H9 (cell line): Measurements from ENCODE around the gene CPNE2. TPM values are rescaled to one million over a fixed set of nuclear protein-coding genes. Genes with fewer than 3 reads are reported as not detected.

Source experiments
- DNase-seq: peaks from one replicate; pipeline ENCODE4 v3.0.0-alpha.2; 2017
- H2AFZ ChIP-seq: one replicate; pipeline ENCODE4 v1.6.1; 2013; ENCODE audit warnings: mild to moderate bottlenecking, low read length, control low read depth, moderate library complexity
- H2AK5ac ChIP-seq: 2 replicates; pipeline ENCODE4 v1.6.1; 2013; ENCODE audit warnings: low read length, control low read depth, mixed read lengths; ENCODE audit not compliant: insufficient read length
- H2BK120ac ChIP-seq: one replicate; pipeline ENCODE4 v1.6.1; 2013; ENCODE audit warnings: low read depth, mild to moderate bottlenecking, low read length, control low read depth, inconsistent platforms; ENCODE audit not compliant: poor library complexity, severe bottlenecking
- H2BK12ac ChIP-seq: 2 replicates; pipeline ENCODE4 v1.6.1; 2013; ENCODE audit warnings: low read length, control low read depth, mixed read lengths, low read depth; ENCODE audit not compliant: insufficient read length
- H2BK15ac ChIP-seq: 2 replicates; pipeline ENCODE4 v1.6.1; 2013; ENCODE audit warnings: low read depth, low read length, control low read depth
- H2BK20ac ChIP-seq: one replicate; pipeline ENCODE4 v1.6.1; 2013; ENCODE audit warnings: low read depth, mild to moderate bottlenecking, low read length, control low read depth, inconsistent platforms; ENCODE audit not compliant: poor library complexity, severe bottlenecking
- H2BK5ac ChIP-seq: 2 replicates; pipeline ENCODE4 v1.6.1; 2013; ENCODE audit warnings: low read length, control low read depth, mixed read lengths; ENCODE audit not compliant: insufficient read length
- H3K14ac ChIP-seq: 2 replicates; pipeline ENCODE4 v1.6.1; 2013; ENCODE audit warnings: low read length, control low read depth; ENCODE audit not compliant: insufficient read depth
- H3K18ac ChIP-seq: 2 replicates; pipeline ENCODE4 v1.6.1; 2013; ENCODE audit warnings: low read depth, mild to moderate bottlenecking, mixed read lengths, low read length, control low read depth; ENCODE audit not compliant: insufficient read length
- H3K23ac ChIP-seq: 2 replicates; pipeline ENCODE4 v1.6.1; 2013; ENCODE audit warnings: low read length, control low read depth, mixed read lengths, low read depth; ENCODE audit not compliant: insufficient read length
- H3K23me2 ChIP-seq: 2 replicates; pipeline ENCODE4 v1.6.1; 2013; ENCODE audit warnings: low read depth, mild to moderate bottlenecking, mixed read lengths, low read length, control low read depth; ENCODE audit not compliant: insufficient read length, poor library complexity, severe bottlenecking
- H3K27ac ChIP-seq: 2 replicates; pipeline ENCODE4 v1.5.1; 2013; ENCODE audit warnings: low read length, control low read depth, mixed read lengths, low read depth; ENCODE audit not compliant: insufficient read length
- H3K27me3 ChIP-seq: 2 replicates; pipeline ENCODE4 v1.6.1; 2013; ENCODE audit warnings: low read length, control low read depth, inconsistent platforms; ENCODE audit not compliant: insufficient read depth
- H3K4ac ChIP-seq: 2 replicates; pipeline ENCODE4 v1.6.1; 2013; ENCODE audit warnings: low read depth, mild to moderate bottlenecking, control low read depth, inconsistent platforms, low read length, moderate library complexity
- H3K4me1 ChIP-seq: 2 replicates; pipeline ENCODE4 v1.6.1; 2013; ENCODE audit warnings: low read length, control low read depth, inconsistent platforms; ENCODE audit not compliant: insufficient read depth
- H3K4me2 ChIP-seq: 2 replicates; pipeline ENCODE4 v1.6.1; 2013; ENCODE audit warnings: low read length, control low read depth, mixed read lengths; ENCODE audit not compliant: insufficient read length, insufficient read depth
- H3K56ac ChIP-seq: 2 replicates; pipeline ENCODE4 v1.6.1; 2013; ENCODE audit warnings: low read depth, mild to moderate bottlenecking, mixed read lengths, low read length, control low read depth; ENCODE audit not compliant: insufficient read length
- H3K79me1 ChIP-seq: 2 replicates; pipeline ENCODE4 v1.6.1; 2013; ENCODE audit warnings: low read depth, mild to moderate bottlenecking, moderate library complexity, low read length, control low read depth, inconsistent platforms; ENCODE audit not compliant: insufficient read depth, poor library complexity, severe bottlenecking
- H3K79me2 ChIP-seq: 2 replicates; pipeline ENCODE4 v1.6.1; 2013; ENCODE audit warnings: low read length, control low read depth, inconsistent platforms; ENCODE audit not compliant: insufficient read depth
- H3K9ac ChIP-seq: 2 replicates; pipeline ENCODE4 v1.6.1; 2013; ENCODE audit warnings: low read length, control low read depth, mixed read lengths; ENCODE audit not compliant: insufficient read length; ENCODE audit errors: extremely low read depth
- H3K9me3 ChIP-seq: one replicate; pipeline ENCODE4 v1.6.1; 2013; ENCODE audit warnings: low read depth, low read length, inconsistent platforms; ENCODE audit not compliant: control insufficient read depth
- H3T11ph ChIP-seq: one replicate; pipeline ENCODE4 v1.6.1; 2013; ENCODE audit warnings: mild to moderate bottlenecking, low read length, control low read depth, inconsistent platforms
- H4K20me1 ChIP-seq: one replicate; pipeline ENCODE4 v1.6.1; 2013; ENCODE audit not compliant: control insufficient read depth, insufficient read length, insufficient read depth
- H4K5ac ChIP-seq: 2 replicates; pipeline ENCODE4 v1.6.1; 2013; ENCODE audit warnings: low read depth, mild to moderate bottlenecking, mixed read lengths, low read length, control low read depth; ENCODE audit not compliant: insufficient read length
- H4K8ac ChIP-seq: replicated peaks from 2 replicates; pipeline ENCODE4 v1.6.1; 2013; ENCODE audit warnings: low read length, control low read depth, mixed read lengths, low read depth; ENCODE audit not compliant: insufficient read length
- H4K91ac ChIP-seq: 2 replicates; pipeline ENCODE4 v1.6.1; 2013; ENCODE audit warnings: low read depth, mild to moderate bottlenecking, moderate library complexity, mixed read lengths, low read length, control low read depth; ENCODE audit not compliant: insufficient read length
- H3K27ac Mint-ChIP-seq, 3 experiments: 2 replicates in 2 of 3; 3 replicates in 1 of 3; pipeline ENCODE4 v1.8.0; 2020 to 2021; ENCODE audit warnings: mixed read lengths in 3 of 3, mild to moderate bottlenecking in 1 of 3, moderate library complexity in 1 of 3
- H3K27me3 Mint-ChIP-seq: 2 replicates; pipeline ENCODE4 v1.8.0; 2021; ENCODE audit warnings: low read depth, mild to moderate bottlenecking, moderate library complexity, mixed read lengths
- H3K36me3 Mint-ChIP-seq, 3 experiments: 2 replicates in 2 of 3; 3 replicates in 1 of 3; pipeline ENCODE4 v1.8.0; 2020 to 2021; ENCODE audit warnings: low read depth in 3 of 3, mixed read lengths in 3 of 3; ENCODE audit not compliant: insufficient read depth in 1 of 3
- H3K4me1 Mint-ChIP-seq, 2 experiments: 2 replicates each; pipeline ENCODE4 v1.8.0; 2020; ENCODE audit warnings: mixed read lengths in 2 of 2
- H3K4me3 Mint-ChIP-seq, 2 experiments: 2 replicates in 1 of 2; 3 replicates in 1 of 2; pipeline ENCODE4 v1.8.0; 2020 to 2021; ENCODE audit warnings: mild to moderate bottlenecking in 2 of 2, mixed read lengths in 2 of 2, moderate library complexity in 1 of 2
- H3K9me3 Mint-ChIP-seq, 2 experiments: 2 replicates in 1 of 2; 3 replicates in 1 of 2; pipeline ENCODE4 v1.8.0; 2020; ENCODE audit warnings: mild to moderate bottlenecking in 2 of 2, mixed read lengths in 2 of 2, moderate library complexity in 1 of 2
- WGBS: extraction: QIAGEN DNeasy Blood & Tissue Kit; methylation state at CpG from one replicate; pipeline ENCODE4 v1.1.7; 2013; ENCODE audit warnings: missing lambda C conversion rate, low lambda C conversion rate, mixed read lengths; ENCODE audit not compliant: insufficient read length; ENCODE audit errors: extremely low coverage; 5-methylcytosine and 5-hydroxymethylcytosine counted together
- total RNA-seq: library from RNA; stranded (reverse); gene quantifications from 2 replicates; pipeline ENCODE4 v1.2.1, GENCODE V29; 2021
- TF ChIP-seq, protein P1 (sequence below): fragments of 200-600 bp; sonication (generic); conservative IDR thresholded peaks from 3 replicates; pipeline ENCODE4 v1.8.0; 2021; ENCODE audit warnings: antibody characterized with exemption, mild to moderate bottlenecking

CPNE2 gene
- total RNA-seq, 1 experiment from 2014 or later = 8.0 TPM

DNA sequence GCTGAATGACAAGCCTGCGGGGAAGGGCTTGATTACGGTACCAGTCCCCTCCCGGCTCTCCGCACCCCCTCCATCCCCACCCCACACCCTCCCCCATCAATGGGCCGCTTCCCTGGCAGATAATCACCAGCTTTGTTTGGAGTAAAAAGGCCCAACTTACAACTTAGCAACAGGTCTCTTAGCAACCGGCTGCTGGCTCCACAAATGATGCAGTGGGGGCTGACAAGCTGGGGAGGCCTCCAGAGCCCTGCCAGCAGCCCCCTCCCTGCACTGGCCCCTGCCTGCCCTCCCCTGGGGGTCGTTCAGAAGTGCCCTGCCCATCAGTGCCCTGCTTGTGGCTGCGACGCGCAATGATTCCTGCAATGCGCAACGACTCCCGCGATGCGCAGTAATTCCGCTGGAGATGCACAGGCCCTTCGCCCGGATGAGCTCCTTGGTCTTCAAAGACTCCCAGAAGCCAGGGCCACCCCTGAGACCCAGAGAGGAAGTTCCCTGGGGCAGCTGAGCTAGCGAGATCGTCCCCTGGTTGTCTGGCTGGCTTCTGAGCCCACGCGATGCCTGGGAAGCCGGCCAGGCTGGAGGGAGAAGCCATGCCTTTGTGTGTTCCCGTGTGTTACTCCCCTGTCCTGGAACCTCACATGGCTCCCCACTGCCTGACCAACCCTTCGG, 23.3 kb downstream of the CPNE2 start:
- H3K4me2 ChIP-seq = no peak overlapping the region
- H3K14ac ChIP-seq = peak overlapping the region; percentile 3; the same call in 1 of the 2 replicates
- no peak overlapping the region for H3K27ac ChIP-seq
- Mint-ChIP-seq H3K4me3 (peak overlapping the region in 1 of 2 experiments; percentile 20; a peak in 2 of 5 replicates), H3K27me3 (peaks cover 1% of the 10 kb centered on the region; the same call in 1 of the 2 replicates), H3K27ac (peak overlapping the region; percentile 70 to 73 (median 72); a peak in 5 of 7 replicates), H3K36me3 (peaks cover 0 to 4% (median 0%) of the 10 kb centered on the region in 3 experiments; a peak in 3 of 7 replicates), H3K9me3 (no peaks in the 10 kb centered on the region), H3K4me1 (peaks cover 11 to 21% of the 10 kb centered on the region in 2 experiments)
- no peaks in the 10 kb centered on the region for H3K79me1 ChIP-seq
- no peak overlapping the region for H2AFZ ChIP-seq
- H3K23me2 ChIP-seq = no peaks in the 10 kb centered on the region
- no peak overlapping the region for H3K56ac ChIP-seq
- H3K4me1 ChIP-seq = peaks cover 6% of the 10 kb centered on the region
- DNase-seq = no peak
- H3K27me3 ChIP-seq = no peaks in the 10 kb centered on the region
- H2AK5ac ChIP-seq = no peak overlapping the region
- no peak overlapping the region for H2BK12ac ChIP-seq
- H2BK5ac ChIP-seq = no peak overlapping the region
- H3T11ph ChIP-seq = no peak overlapping the region
- no peak overlapping the region for H3K23ac ChIP-seq
- TF ChIP-seq, protein P1, sequence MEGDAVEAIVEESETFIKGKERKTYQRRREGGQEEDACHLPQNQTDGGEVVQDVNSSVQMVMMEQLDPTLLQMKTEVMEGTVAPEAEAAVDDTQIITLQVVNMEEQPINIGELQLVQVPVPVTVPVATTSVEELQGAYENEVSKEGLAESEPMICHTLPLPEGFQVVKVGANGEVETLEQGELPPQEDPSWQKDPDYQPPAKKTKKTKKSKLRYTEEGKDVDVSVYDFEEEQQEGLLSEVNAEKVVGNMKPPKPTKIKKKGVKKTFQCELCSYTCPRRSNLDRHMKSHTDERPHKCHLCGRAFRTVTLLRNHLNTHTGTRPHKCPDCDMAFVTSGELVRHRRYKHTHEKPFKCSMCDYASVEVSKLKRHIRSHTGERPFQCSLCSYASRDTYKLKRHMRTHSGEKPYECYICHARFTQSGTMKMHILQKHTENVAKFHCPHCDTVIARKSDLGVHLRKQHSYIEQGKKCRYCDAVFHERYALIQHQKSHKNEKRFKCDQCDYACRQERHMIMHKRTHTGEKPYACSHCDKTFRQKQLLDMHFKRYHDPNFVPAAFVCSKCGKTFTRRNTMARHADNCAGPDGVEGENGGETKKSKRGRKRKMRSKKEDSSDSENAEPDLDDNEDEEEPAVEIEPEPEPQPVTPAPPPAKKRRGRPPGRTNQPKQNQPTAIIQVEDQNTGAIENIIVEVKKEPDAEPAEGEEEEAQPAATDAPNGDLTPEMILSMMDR = no peak
- no peaks in the 10 kb centered on the region for H4K20me1 ChIP-seq
- H3K79me2 ChIP-seq = no peaks in the 10 kb centered on the region
- no peak overlapping the region for H2BK120ac ChIP-seq
- H2BK15ac ChIP-seq = no peak overlapping the region
- peak overlapping the region; percentile 80 for H3K18ac ChIP-seq
- H3K4ac ChIP-seq = no peak overlapping the region; the same call in 1 of the 2 replicates
- no peak overlapping the region for H4K91ac ChIP-seq
- H3K9me3 ChIP-seq = no peaks in the 10 kb centered on the region
- WGBS = no CpG with 5 or more reads among the region's 25 CpGs
- no peak overlapping the region for H2BK20ac ChIP-seq
- H4K8ac ChIP-seq = no peak overlapping the region
- H3K9ac ChIP-seq = no peak overlapping the region
- H4K5ac ChIP-seq = no peak overlapping the region
